Hepatocyte (in vitro differentiated cells): Measurements from ENCODE around the gene AS3MT.

Experiments
- CTCF ChIP-seq: fragments of 200-600 bp; sonication (generic); IDR thresholded peaks from 2 replicates; pipeline ENCODE4 v1.5.1; 2016; ENCODE audit warnings: antibody characterized with exemption, mild to moderate bottlenecking; ENCODE audit not compliant: poor library complexity
- EZH2phosphoT487 ChIP-seq: fragments of 200-600 bp; sonication (generic); IDR thresholded peaks from one replicate; pipeline ENCODE4 v1.6.1; 2018; ENCODE audit warnings: antibody characterized with exemption, mild to moderate bottlenecking, low read depth, moderate library complexity; ENCODE audit not compliant: unreplicated experiment, severe bottlenecking

GRCh38 chr10:102894466-102895213 is 25.4 kb downstream of the AS3MT start:
- TF ChIP-seq CTCF, result no peak
- TF ChIP-seq EZH2phosphoT487, result no peak
